GM21717 (cell line): ENCODE data around the gene MEX3D.

Experiments
- ATAC-seq: cut with Tn5 transposase; IDR thresholded peaks from one replicate; pipeline ENCODE4 v1.9.1; 2021; ENCODE audit warnings: mild to moderate bottlenecking, moderate library complexity; ENCODE audit not compliant: unreplicated experiment

MEX3D gene

DNA sequence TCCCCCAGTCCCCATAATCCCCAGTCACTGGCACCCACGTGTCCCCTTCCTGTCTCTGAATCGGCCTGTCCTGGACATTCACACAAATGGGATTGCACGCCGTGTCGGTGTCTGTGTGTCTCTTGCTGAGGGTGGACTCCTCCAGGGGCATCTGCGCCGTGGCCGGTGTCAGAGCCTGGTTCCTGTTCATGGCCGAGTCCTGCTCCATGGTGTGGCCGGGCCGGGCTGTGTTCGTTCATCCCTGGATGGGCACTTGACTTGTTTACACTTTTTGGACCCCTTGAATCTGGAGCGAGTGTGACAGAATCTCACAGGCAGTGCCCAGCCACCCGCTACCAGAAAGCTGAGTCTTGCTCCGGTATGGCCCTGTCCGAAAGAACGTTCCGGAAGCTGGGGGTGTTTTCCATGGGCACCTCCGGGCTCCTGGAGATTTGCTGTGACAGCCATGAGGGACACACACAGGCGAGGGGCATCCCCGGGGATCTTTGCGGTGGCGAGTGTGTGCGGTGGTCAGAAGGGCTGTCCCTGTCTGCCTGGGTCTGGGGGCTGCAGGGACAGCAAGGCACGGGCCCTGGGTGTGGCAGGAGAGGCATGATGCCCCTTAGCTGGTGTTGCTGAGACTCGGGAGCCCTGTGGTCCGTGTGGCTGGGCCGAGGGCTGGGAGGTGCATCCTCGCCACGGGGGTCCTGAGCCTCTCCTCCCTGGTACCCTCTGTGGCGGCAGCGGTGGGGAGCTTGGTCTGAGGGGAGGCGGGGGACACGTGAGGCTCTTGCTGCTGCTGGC lies 6.4 kb upstream of the MEX3D start:
- no peak for ATAC-seq

GRCh38 chr19:1572795-1573194 lies 4.7 kb upstream of the MEX3D start:
- ATAC-seq = no peak

DNA sequence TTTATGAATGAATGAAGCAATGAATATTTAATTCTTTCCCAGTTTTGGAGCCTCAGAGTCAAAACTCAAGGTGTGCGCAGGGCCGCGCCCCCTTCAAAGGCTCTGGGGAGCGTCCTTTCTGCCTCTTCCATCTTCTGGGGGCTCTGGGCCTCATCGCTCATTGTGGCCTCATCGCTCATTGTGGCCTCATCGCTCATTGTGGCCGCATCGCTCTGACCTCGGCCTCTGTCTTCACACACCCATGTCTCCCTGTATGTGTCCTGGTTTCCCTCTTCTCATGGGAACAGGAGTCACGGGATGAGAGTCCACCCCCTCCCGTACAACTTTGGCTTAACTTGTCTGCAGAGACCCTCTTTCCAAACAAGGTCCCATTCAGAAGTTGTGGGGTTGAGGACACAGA lies 3.2 kb upstream of the MEX3D start:
- ATAC-seq = no peak

DNA sequence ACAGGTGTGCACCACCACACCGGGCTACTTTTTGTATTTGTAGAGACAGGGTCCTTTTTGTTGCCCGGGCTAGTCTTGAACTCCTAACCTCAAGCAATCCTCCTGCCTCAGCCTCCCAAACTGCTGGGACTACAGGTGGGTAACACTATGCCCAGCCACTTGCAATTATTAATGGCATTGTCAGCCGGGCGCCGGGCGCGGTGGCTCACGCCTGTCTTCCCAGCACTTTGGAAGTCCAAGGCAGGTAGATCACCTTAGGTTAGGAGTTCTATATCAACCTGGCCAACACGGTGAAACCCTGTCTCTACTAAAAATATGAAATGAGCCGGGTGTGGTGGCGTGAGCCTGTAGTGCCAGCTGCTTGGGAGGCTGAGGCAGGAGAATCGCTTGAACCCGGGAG lies 2.7 kb upstream of the MEX3D start:
- no peak for ATAC-seq

- ATAC-seq = no peak
These were observed 1.9 kb upstream of the MEX3D start for GRCh38 chr19:1569997-1570396.

- no peak for ATAC-seq
These were observed 287 bp downstream of the MEX3D start for GRCh38 chr19:1567848-1568227.

- no peak for ATAC-seq
These were observed 843 bp downstream of the MEX3D start for GRCh38 chr19:1567116-1567847.

DNA sequence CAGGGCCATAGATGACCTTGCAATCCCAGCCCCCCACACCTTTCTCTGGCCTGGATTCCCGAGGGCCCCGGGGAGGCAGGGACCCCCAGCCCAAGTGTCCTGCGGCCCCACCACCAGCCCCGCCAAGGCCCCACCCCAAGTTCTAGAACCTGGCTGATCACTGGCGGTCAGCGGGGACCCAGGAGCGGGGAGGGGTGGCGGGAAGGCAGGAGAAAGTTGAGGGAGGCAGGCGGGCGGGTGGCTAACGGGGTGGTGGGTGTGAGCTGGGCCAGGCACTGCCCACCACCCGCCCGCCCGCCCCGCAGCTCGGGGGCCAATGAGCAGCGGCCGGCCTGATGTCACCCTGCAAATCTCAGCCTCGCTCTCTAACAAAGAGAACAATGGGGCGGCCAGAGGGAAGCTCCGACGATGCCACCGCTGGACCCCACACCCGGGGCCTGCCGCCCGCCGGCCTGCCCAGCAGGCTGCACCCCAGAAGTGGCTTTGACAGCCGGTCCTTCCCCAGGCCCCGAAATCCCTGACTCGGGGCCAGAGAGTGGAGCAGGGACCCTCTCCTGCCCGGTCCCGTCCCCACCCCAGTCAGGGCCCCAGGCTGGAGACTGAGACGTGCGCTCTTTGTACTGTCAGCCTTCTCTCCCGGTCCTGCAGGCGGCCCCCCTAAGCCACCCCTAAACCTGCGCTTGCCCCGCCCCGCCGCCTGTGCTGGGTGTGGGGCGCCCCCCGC lies 1.6 kb downstream of the MEX3D start:
- ATAC-seq = no peak

GRCh38 chr19:1563251-1563650 lies 4.9 kb downstream of the MEX3D start:
- no peak for ATAC-seq

DNA sequence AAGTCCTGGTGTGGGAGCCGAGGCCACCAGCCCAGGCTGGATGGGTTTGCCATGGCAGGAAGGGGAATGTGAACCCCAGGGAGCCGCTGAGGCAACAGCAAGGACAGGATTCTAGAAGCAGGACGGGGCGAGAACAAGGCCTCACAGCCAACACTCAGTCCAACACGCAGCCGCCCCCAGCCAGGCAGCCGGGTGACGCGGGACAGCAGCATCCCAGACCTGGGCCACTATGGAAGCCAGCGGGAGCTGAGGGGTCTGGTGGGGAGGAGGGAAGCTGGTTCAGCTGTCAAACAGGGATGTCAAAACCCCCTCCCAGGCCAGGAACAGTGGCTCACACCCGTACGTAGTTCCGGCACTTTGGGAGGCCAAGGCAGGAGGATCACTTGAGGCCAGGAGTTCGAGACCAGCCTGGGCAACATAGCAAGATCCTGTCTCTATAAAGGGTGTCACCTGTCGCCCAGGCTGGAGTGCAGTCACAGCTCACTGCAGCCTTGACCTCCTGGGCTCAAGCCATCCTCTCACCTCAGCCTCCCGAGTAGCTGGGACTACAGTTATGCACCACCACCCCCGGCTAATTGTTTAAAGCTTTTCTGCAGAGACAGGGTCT lies 6.8 kb downstream of the MEX3D start:
- no peak for ATAC-seq

DNA sequence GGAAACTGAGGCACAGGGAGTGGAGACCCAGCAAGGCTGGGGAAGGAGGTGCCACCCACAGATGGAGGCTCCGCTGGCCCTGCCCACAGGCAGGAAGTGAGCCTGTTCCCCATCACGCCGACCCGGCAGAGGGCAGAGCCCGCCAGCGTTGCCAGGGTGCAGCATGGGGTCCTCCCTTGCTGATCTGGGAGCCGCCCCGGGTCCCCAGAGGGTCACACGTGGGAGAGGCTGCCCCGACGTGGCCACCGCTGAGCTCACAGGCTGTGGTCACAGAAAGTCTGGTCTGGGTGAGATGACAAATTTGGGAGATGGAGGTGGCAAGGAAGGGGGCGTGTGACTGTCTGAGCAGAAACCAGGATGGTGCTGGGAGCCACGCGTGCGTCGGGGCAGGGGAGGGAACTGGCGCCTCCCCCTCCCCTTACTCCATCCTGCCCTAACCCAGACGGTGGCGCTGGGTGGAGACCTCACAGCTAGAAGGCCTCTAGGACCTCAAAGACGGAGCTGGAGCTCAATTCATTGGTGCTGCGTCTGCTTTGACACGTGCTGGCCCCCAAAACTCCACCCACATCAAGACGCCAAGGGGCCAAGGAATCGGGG lies 7.7 kb downstream of the MEX3D start:
- ATAC-seq = no peak

GRCh38 chr19:1558552-1558951 lies 9.6 kb downstream of the MEX3D start:
- no peak for ATAC-seq

DNA sequence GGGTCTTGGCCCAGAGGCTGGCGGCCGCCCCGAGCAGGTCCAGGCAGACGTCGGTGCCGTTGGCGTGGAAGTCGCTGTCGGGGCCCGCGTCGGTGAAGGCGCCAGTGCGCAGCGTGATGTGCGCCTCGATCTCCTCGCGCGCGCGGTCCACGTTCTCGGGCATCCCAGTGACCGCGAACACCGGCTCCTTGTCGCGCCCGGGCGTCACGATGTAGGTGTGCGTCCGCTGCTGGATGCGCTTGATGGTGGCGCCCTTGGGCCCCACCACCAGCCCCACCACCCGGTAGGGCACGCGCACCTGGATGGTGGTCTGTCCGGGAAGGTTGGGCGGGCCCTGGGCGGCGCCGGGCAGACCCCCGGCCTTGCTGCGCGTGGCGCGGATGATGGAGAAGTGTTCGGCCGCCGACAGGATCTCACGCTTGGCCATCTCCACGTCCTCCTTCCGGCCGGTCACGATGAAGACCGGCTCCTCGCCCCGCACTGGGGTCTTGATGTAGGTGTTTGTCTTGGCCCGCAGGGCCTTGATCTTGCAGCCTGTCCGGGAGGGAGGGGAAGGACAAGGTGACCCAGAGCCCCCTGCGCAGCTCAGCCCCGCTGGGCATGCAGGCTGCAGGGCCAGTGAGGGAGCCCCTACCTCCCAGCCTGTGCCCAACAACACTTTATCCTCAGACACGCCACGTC lies 11.6 kb downstream of the MEX3D start:
- ATAC-seq = no peak

DNA sequence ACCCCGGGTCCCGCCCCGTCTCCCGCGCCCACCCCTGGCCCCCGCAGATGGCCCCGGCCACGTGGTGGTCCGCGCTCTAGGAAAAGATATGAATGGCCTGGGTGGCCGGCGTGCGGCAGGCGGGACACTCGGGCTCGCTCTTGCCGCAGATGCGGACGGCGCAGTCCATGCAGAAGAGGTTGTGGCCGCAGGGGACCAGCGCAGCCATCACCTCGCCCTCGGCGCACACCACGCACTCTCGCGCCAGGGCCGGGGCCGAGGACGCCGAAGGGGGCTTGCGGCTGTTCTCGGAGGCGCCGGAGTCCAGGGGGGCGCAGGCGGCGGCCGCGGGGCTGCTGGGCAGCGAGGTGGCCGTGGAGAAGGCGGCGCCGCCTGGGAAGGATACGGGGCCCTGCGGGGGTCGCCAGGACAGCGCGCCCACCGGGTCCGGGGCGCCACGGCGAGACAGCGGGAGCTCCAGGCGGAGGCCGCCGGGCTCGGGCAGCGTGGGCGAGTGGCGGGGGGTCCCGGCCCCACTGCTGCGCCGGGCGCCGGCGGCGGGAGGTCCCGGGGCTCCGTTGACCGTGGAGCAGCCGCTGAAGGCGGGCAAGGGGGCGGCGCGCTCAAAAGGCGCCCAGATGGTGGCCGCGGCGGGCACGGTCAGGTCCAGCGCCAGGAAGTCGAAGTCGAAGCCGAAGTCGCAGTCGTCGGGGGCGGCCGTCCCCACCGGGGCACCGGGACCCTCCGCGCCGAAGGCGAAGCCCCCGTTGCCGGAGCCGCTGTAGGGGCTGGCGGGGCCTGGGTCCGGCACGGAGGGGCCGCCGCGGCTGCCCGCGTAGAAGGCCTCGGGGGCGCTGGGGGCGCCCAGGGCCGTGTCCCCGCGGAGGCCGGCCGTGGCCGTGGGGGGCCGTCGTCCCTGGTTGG lies 12.4 kb downstream of the MEX3D start:
- ATAC-seq = no peak

- ATAC-seq = no peak
These were observed 13.2 kb downstream of the MEX3D start for GRCh38 chr19:1554968-1555367.

GRCh38 chr19:1553415-1553814 lies 14.7 kb downstream of the MEX3D start:
- ATAC-seq = no peak

DNA sequence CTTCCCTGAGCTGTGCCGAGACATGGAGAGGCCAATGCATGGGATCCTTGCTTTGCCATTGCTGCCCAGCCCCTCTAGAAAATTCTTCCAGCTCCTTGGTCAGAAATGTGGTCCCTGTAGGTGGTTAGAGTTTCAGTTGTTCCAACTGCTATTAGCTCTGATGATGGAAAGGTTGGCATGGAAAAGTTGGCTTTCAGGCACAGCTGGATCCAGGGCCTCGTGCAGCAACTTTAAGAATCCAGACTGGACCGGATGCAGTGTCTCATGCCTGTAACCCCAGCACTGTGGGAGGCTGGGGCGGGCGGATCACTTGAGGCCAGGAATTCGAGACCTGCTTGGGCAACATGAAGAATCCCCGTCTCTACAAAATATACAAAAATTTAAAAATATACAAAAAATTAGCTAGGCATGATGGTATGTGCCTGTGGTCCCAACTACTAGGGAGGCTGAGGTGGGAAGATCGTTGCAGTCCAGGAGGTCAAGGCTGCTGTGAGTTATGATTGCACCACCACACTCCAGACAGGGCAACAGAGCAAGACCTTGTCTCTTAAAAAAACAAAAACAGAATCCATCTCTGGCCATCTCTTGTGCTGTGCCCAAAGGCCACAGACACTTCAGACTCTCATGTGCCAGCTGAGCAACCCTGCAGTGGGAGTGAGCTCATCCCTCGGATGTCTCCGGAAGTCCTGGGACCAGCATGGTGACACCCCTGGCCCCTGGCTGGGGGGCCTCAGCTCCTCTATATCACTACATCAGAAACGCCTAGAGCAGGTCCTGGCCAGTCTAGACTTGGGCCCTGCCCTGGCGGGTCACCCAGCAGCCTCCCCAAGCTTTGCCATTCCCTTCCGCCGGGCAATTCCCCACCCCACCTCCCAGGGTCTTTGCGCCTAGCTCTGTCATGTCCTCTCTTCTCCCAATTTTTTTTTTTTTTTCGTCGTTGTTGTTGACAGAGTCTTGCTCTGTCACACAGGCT lies 16.8 kb downstream of the MEX3D start:
- no peak for ATAC-seq

DNA sequence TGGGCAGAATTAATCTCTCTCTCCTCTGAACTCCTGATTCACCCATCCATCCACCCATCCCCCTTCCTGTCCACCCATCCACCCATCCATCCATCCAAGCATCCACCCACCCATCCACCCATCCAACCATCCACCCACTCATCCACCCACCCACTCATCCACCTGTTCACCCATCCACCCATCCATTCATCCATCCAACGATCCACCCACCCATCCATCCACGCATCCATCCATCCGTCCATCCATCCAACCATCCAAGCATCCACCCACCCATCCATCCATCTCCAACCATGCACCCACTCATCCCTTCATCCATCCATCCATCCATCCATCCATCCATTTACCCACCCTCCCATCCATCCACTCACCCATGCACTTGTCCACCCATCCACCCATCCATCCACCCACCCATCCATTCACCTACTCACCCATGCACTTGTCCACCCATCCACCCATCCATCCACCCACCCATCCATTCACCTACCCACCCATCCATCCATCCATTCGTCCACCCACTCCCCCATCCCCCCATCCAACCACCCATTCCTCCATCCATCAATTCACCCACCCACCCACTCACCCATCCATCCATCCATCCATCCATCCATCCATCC lies 18.7 kb downstream of the MEX3D start:
- no peak for ATAC-seq
